HepG2 (cell line): ENCODE measurements around the gene ZIC2. TPM values are rescaled to one million over a fixed set of nuclear protein-coding genes. Genes with fewer than 3 reads are reported as not detected.
A peak's percentile ranks its signal among the peaks of the same experiment; 100 is the strongest.

Source experiments
- ATAC-seq: fragments of 200-7000 bp; cut with Tn5 transposase; 3 replicates; pipeline ENCODE4 v1.9.1; 2020; ENCODE audit warnings: mild to moderate bottlenecking, moderate library complexity
- BruUV-seq: library from RNA; stranded (reverse); fragments of 400-500 nt; replicated peaks from 2 replicates; lab custom pipeline; 2021; lab: Mats Ljungman, UMichigan
- CTCF ChIA-PET: fragments of 300-600 bp; formaldehyde crosslinking; extraction: SDS; loops from one replicate; lab custom pipeline; 2021; ENCODE audit warnings: low total read pairs, inconsistent platforms, low intra/inter-chr PET ratio; lab: Yijun Ruan, JAX
- POLR2A ChIA-PET: fragments of 350-600 bp; sonication (Branson Sonifier 250); formaldehyde crosslinking; loops from one replicate; lab custom pipeline; 2020; ENCODE audit warnings: antibody characterized with exemption, inconsistent platforms; lab: Yijun Ruan, JAX
- DNase-seq: peaks from one replicate; pipeline ENCODE4 v3.0.0-alpha.2; 2015; ENCODE audit warnings: low spot score
- FAIRE-seq: peaks from 3 replicates; lab custom pipeline; 2011; peaks lifted over from hg19 to GRCh38; lab: Jason Lieb, UNC
- H2AFZ ChIP-seq: one replicate; pipeline ENCODE4 v1.6.1; 2011; ENCODE audit warnings: low read length, inconsistent platforms
- H3K27ac ChIP-seq: fragments of 300-600 bp; 3 replicates; pipeline ENCODE4 v1.8.0; 2011; ENCODE audit warnings: mixed run types, mild to moderate bottlenecking, mixed read lengths, low read length, inconsistent platforms; ENCODE audit not compliant: insufficient read depth; ENCODE audit errors: extremely low read length
- H3K27me3 ChIP-seq, 2 experiments: fragments of 200-600 bp in 1 of 2; 2 replicates in 1 of 2; 3 replicates in 1 of 2; pipeline versions ENCODE4 v1.6.0 to v1.8.0; 2011; ENCODE audit warnings: low read length in 2 of 2, mild to moderate bottlenecking in 2 of 2, moderate library complexity in 2 of 2, inconsistent platforms in 1 of 2; ENCODE audit not compliant: insufficient read depth in 2 of 2, control insufficient read depth in 1 of 2
- H3K36me3 ChIP-seq, 2 experiments: fragments of 200-600 bp in 1 of 2; replicated peaks in 1 of 2; 2 replicates in 1 of 2; 3 replicates in 1 of 2; pipeline versions ENCODE4 v1.5.1 to v1.8.0; 2011; ENCODE audit warnings: low read length in 2 of 2, inconsistent platforms in 1 of 2; ENCODE audit not compliant: insufficient read depth in 2 of 2, control insufficient read depth in 1 of 2
- H3K4me1 ChIP-seq: 2 replicates; pipeline ENCODE4 v1.5.1; 2012; ENCODE audit warnings: low read length, inconsistent platforms; ENCODE audit not compliant: insufficient read depth
- H3K4me2 ChIP-seq: 2 replicates; pipeline ENCODE4 v1.6.0; 2011; ENCODE audit warnings: low read depth, low read length, inconsistent platforms
- H3K4me3 ChIP-seq, 3 experiments: fragments of 200-600 bp in 1 of 3; sonication (generic), shearing (Covaris generic) in 1 of 3; replicated peaks in 1 of 3; 2 replicates each; pipeline ENCODE4 v1.5.1; 2011 to 2016; ENCODE audit warnings: low read length in 3 of 3, inconsistent platforms in 2 of 3, low read depth in 2 of 3, mild to moderate bottlenecking in 2 of 3, control low read depth in 1 of 3, mixed read lengths in 1 of 3; ENCODE audit not compliant: insufficient read depth in 1 of 3
- H3K79me2 ChIP-seq: one replicate; pipeline ENCODE4 v1.6.1; 2011; ENCODE audit warnings: low read length, inconsistent platforms; ENCODE audit not compliant: insufficient read depth
- H3K9ac ChIP-seq: 2 replicates; pipeline ENCODE4 v1.6.0; 2011; ENCODE audit warnings: mild to moderate bottlenecking, low read depth, low read length, inconsistent platforms; ENCODE audit not compliant: insufficient read depth
- H3K9me3 ChIP-seq: 2 replicates; pipeline ENCODE4 v1.5.1; 2012; ENCODE audit warnings: mild to moderate bottlenecking, low read length
- H4K20me1 ChIP-seq: 2 replicates; pipeline ENCODE4 v1.6.0; 2011; ENCODE audit warnings: inconsistent platforms, mild to moderate bottlenecking, low read length, moderate library complexity; ENCODE audit not compliant: insufficient read depth
- CAMTA2 ChIP-seq: sonication (generic); formaldehyde crosslinking; IDR thresholded peaks from 2 replicates; pipeline ENCODE4 v1.4.0; 2020; ENCODE audit warnings: mild to moderate bottlenecking, missing genetic modification reagents, borderline replicate concordance
- EZH2 ChIP-seq: conservative IDR thresholded peaks from 2 replicates; pipeline ENCODE4 v1.6.1; 2012; ENCODE audit warnings: mild to moderate bottlenecking, low read depth, low read length, moderate library complexity
- KDM1A ChIP-seq: IDR thresholded peaks from 2 replicates; pipeline ENCODE4 v1.6.1; 2016; ENCODE audit warnings: missing compliant biosample characterization
- ZNF414 ChIP-seq: sonication (generic); formaldehyde crosslinking; IDR thresholded peaks from 2 replicates; pipeline ENCODE4 v1.5.0; 2020; ENCODE audit warnings: missing genetic modification reagents
- ZNF770 ChIP-seq: sonication (generic); formaldehyde crosslinking; IDR thresholded peaks from 2 replicates; pipeline ENCODE4 v1.5.0; 2020; ENCODE audit warnings: mild to moderate bottlenecking, missing genetic modification reagents
- WGBS: methylation state at CpG from one replicate; pipeline ENCODE4 v1.1.6; 2017; ENCODE audit warnings: low lambda C conversion rate; 5-methylcytosine and 5-hydroxymethylcytosine counted together
- in situ Hi-C: cut with HindIII; loops from 2 replicates; pipeline ENCODE4 v1.10.0; 2017; ENCODE audit warnings: low pct_unique_long_range_greater_than_20kb; ENCODE audit not compliant: extremely low pct_ligation_motif_present
- intact Hi-C: fragments of 100-400 bp; cut with micrococcal nuclease; formaldehyde crosslinking; loops from one replicate; pipeline ENCODE4 v1.10.0; 2022; ENCODE audit not compliant: unreplicated experiment
- polyA plus RNA-seq, 8 experiments: library from polyadenylated mRNA; depleted of rRNA in 3 of 8; stranded (reverse) in 7 of 8; unstranded in 1 of 8; fragments of >200 nt; fragmentation: Illumina TruSeq in 4 of 8; extraction: Trizol in 4 of 8; gene quantifications; 2 replicates each; pipeline versions ENCODE4 v1.2.1 to v1.2.3, GENCODE V29; 2011 to 2016; ENCODE audit warnings: low read depth in 4 of 8, missing spikeins in 1 of 8, mixed read lengths in 1 of 8; ENCODE audit not compliant: insufficient read depth in 1 of 8
- total RNA-seq, 5 experiments: library from RNA; depleted of rRNA; stranded (reverse); fragments of >200 nt; fragmentation: Illumina TruSeq; extraction: Trizol; gene quantifications; 2 replicates each; pipeline ENCODE4 v1.2.3, GENCODE V29; 2016; ENCODE audit warnings: low read depth in 1 of 5

ZIC2 gene
- total and polyA plus RNA-seq, 2 of the 13 experiments (the other 11 are each of a cell fraction or from before 2014, with no cell fraction given): 0.13 TPM; not detected in 1

- H3K4me3 ChIP-seq: no peak overlapping the region
- ATAC-seq (no peak), FAIRE-seq (no peak), DNase-seq (no peak)
- TF ChIP-seq EZH2: 0 out of 2 replicates have a peak, but pooled peaks have one; percentile 55
- TF ChIP-seq CAMTA2 (CRISPR knock-in tag): no peak
- TF ChIP-seq ZNF414 (CRISPR knock-in tag): no peak
- TF ChIP-seq KDM1A (CRISPR knock-in tag): no peak
- no peak for TF ChIP-seq ZNF770 (CRISPR knock-in tag)
- intact Hi-C loops (no loop called here), in situ Hi-C loops (no loop called here)
- no peak overlapping the region for H3K4me2 ChIP-seq
- no peak overlapping the region for H3K9ac ChIP-seq
- H3K36me3 ChIP-seq: no peaks in the 10 kb centered on the region
- peaks cover 4 to 49% of the 10 kb centered on the region in 2 experiments; a peak in 4 of 5 replicates for H3K27me3 ChIP-seq
- peaks cover 10% of the 10 kb centered on the region for H3K4me1 ChIP-seq
- H3K27ac ChIP-seq: no peak overlapping the region
- H3K9me3 ChIP-seq: no peaks in the 10 kb centered on the region
- no peak overlapping the region for H2AFZ ChIP-seq
- 30% methylated on average over 3 of the region's 3 CpGs for WGBS
- no peaks in the 10 kb centered on the region for H4K20me1 ChIP-seq
- BruUV-seq: no TSS peak
- no peaks in the 10 kb centered on the region for H3K79me2 ChIP-seq
- ChIA-PET POLR2A (no interaction called here), CTCF (no interaction called here)
These were observed 13.6 kb downstream of the ZIC2 start for GRCh38 chr13:99995104-99995588.
